ENCODE measurements around the gene FAM20C. TPM values are rescaled to one million over a fixed set of nuclear protein-coding genes. Genes with fewer than 3 reads are reported as not detected.

The FAM20C gene
- total RNA-seq, 1 experiment from 2014 or later: 62.6 TPM

DNA sequence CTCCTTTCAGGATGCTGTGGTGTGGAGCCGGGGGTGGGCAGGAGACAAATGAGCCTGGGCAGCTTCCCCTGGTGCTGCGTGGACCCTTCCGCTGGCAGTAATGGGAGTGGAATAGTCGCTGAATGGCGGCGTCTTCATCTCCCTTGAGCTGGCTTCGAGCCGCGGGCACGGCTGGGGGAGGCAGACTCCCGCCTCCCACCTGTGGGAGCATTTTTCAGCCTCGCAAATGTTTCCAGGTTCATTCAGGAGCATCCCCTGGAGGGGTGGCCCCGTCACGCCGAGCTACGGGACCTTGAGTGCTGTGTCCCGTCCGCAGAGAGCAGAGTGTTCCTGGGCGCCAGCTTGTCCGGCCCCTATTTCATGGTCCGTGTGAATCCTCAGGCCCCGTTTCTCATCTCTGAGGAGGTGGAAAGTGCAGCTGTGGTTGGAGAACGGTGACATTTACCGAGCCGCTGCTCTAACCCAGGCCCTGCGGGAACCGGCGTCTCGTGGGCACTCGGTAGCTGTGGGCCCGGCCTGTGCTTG is 18.1 kb downstream of the FAM20C start:
- Histone ChIP-seq H4K20me1 (ENCODE audit: control insufficient read depth, insufficient read depth, insufficient read length) (peaks cover 2% of the 10 kb centered on the region), H3K18ac (ENCODE audit: insufficient read length, low read depth, low read length) (no peak overlapping the region)
- peaks cover 35 to 60% (median 50%) of the 10 kb centered on the region in 3 experiments for H3K36me3 Mint-ChIP-seq (ENCODE audit: insufficient read depth in 1 of 3, low read depth in 3 of 3)

More for the DNA sequence above, 18.1 kb downstream of the FAM20C start:
- H3K9ac ChIP-seq (ENCODE audit: extremely low read depth, insufficient read length, low read length): no peak overlapping the region
- H3K4me2 ChIP-seq (ENCODE audit: insufficient read depth, insufficient read length, low read length): no peak overlapping the region
- no peak overlapping the region for H2BK12ac ChIP-seq (ENCODE audit: insufficient read length, low read depth, low read length)
- no peak for DNase-seq
- no peak overlapping the region for H2AK5ac ChIP-seq (ENCODE audit: insufficient read length, low read length)
- H3K14ac ChIP-seq (ENCODE audit: insufficient read depth, low read length): no peak overlapping the region; the same call in 1 of the 2 replicates
- no peaks in the 10 kb centered on the region for H3K9me3 ChIP-seq (ENCODE audit: control insufficient read depth, low read depth, low read length)
- H2BK120ac ChIP-seq (ENCODE audit: low read depth, low read length, poor library complexity, severe bottlenecking): no peak overlapping the region
- Mint-ChIP-seq H3K27ac (no peak overlapping the region; a peak in 1 of 7 replicates), H3K4me3 (no peak overlapping the region), H3K4me1 (peaks cover 7 to 8% of the 10 kb centered on the region in 2 experiments; a peak in 3 of 4 replicates), H3K9me3 (peaks cover 0 to 4% of the 10 kb centered on the region in 2 experiments; a peak in 2 of 5 replicates), H3K27me3 (ENCODE audit: low read depth) (peaks cover 1% of the 10 kb centered on the region; the same call in 1 of the 2 replicates)
- H3K27ac ChIP-seq (ENCODE audit: insufficient read length, low read depth, low read length): no peak overlapping the region
- H2BK5ac ChIP-seq (ENCODE audit: insufficient read length, low read length): no peak overlapping the region
- no peak overlapping the region for H2AFZ ChIP-seq (ENCODE audit: low read length)
- no peak overlapping the region for H4K8ac ChIP-seq (replicated peaks; ENCODE audit: insufficient read length, low read depth, low read length)
- H3K23me2 ChIP-seq (ENCODE audit: insufficient read length, low read depth, low read length, poor library complexity, severe bottlenecking): no peaks in the 10 kb centered on the region
- no peak overlapping the region for H3K56ac ChIP-seq (ENCODE audit: insufficient read length, low read depth, low read length)
- no peaks in the 10 kb centered on the region for H3K79me1 ChIP-seq (ENCODE audit: insufficient read depth, low read depth, low read length, poor library complexity, severe bottlenecking)
- H2BK20ac ChIP-seq (ENCODE audit: low read depth, low read length, poor library complexity, severe bottlenecking): no peak overlapping the region
- TF ChIP-seq CTCF (conservative IDR thresholded peaks at IDR 0.05): no peak
- H3T11ph ChIP-seq (ENCODE audit: low read length): no peak overlapping the region
- no peak overlapping the region for H3K4ac ChIP-seq (ENCODE audit: low read depth, low read length)
- H3K79me2 ChIP-seq (ENCODE audit: insufficient read depth, low read length): no peaks in the 10 kb centered on the region; the same call in 1 of the 2 replicates
- no peaks in the 10 kb centered on the region for H3K27me3 ChIP-seq (ENCODE audit: insufficient read depth, low read length)
- H4K91ac ChIP-seq (ENCODE audit: insufficient read length, low read depth, low read length): no peak overlapping the region
- no CpG with 5 or more reads among the region's 31 CpGs for WGBS (ENCODE audit: extremely low coverage, insufficient read length, low lambda C conversion rate)
- no peak overlapping the region for H3K23ac ChIP-seq (ENCODE audit: insufficient read length, low read depth, low read length)
- H4K5ac ChIP-seq (ENCODE audit: insufficient read length, low read depth, low read length): no peak overlapping the region
- H2BK15ac ChIP-seq (ENCODE audit: low read depth, low read length): no peak overlapping the region
- H3K4me1 ChIP-seq (ENCODE audit: insufficient read depth, low read length): no peaks in the 10 kb centered on the region
